AG08395 (cell line): ENCODE measurements around the gene RACK1.

Experiments used
- DNase-seq: peaks from one replicate; pipeline ENCODE4 v3.0.0; 2012; ENCODE audit warnings: mixed read lengths, low spot score

Gene RACK1

GRCh38 chr5:181195249-181195761, 48.4 kb downstream of the RACK1 start:
- no peak for DNase-seq

DNA sequence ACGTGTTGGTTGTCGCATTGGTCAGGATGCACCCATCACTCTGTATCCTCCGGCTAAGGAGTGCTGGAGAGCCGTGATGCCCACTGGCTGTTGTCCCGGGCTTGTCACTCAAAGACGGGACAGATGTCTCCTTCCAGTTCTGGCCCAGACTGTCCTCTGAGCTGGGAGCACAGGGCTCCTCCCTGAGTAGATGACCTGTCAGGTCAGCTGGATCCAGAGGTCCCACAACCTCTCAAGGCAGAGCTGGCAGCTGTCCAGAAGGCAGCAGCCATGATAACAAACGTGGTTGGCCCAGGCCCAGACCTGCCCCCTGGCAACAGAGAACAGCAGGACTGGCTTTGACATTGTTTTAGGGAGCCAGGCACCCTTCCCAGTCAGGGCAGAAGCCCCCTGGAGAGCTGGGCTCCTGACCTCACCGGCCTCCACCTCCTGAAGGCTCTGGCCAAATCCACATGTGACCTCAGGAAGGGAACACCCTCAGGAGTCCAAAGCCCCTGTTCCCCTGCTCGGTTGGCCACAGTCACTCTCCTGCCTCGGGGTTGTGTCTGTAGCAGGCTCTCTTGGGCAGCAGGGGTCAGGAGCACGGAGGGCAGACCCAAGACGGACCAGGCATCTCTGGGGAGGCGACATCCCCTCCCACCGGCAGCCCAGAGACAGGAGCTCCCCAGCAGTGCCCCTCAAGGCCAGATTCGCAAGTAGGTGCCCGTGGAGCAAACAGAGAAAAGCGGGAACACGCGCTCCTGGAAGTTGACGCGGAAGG, 49.0 kb downstream of the RACK1 start:
- DNase-seq = no peak

DNA sequence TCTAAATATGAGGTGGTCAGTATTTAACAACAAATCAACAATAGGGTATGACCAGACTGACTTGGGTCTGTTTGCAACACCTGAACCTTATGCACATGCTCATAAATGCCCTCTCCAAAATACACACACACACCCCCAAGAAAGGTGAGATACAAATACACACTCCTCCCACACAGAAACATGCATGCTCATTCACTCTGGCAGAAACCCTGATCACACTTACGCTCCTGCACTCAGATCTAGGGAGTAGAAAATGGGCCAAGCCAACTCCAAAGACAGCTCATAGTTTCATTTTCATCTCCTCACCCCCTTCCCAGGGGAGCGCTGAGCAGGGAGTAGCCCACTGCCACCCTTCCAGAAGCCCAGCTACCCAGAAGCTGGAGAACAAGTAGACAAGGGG, 50.0 kb downstream of the RACK1 start:
- DNase-seq = no peak

GRCh38 chr5:181192337-181193046, 51.2 kb downstream of the RACK1 start:
- DNase-seq = no peak

- peak; percentile 95 for DNase-seq
These were observed 52.0 kb downstream of the RACK1 start for GRCh38 chr5:181191526-181192336.

GRCh38 chr5:181190711-181191525, 52.8 kb downstream of the RACK1 start:
- DNase-seq = no peak

- no peak for DNase-seq
These were observed 53.6 kb downstream of the RACK1 start for GRCh38 chr5:181189962-181190710.

DNA sequence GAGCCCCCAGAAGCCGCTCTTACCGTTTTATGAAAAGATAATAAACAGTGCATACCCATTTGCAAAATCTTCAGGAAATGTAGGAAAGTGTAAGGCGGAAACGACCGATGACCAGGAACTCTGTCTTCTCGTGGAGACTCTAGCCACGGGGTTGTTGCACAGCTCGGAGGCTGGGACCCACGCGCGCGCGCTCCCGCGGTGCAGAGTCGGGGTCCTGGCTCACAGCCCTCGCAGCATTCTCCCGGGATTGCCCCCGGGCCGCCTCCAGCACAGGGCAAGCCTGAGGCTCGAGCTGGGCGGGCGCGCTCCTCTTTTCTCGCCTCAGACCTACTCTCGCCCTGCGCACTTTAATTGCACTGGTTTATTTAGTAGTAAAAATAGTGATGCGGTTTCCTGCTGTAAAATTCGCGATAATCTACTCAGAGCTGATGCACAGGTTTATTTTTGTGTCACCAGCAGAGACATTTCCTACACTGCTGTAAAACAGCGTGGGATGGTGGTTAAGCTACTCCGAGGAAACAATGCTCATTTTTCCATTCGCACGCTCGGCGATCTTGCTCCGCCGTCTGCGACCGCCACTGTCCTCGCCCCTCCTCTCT, 54.2 kb downstream of the RACK1 start:
- DNase-seq = no peak

- no peak for DNase-seq
These were observed 54.9 kb downstream of the RACK1 start for GRCh38 chr5:181188700-181189362.

GRCh38 chr5:181187500-181188213, 56.0 kb downstream of the RACK1 start:
- peak; percentile 63 for DNase-seq

DNA sequence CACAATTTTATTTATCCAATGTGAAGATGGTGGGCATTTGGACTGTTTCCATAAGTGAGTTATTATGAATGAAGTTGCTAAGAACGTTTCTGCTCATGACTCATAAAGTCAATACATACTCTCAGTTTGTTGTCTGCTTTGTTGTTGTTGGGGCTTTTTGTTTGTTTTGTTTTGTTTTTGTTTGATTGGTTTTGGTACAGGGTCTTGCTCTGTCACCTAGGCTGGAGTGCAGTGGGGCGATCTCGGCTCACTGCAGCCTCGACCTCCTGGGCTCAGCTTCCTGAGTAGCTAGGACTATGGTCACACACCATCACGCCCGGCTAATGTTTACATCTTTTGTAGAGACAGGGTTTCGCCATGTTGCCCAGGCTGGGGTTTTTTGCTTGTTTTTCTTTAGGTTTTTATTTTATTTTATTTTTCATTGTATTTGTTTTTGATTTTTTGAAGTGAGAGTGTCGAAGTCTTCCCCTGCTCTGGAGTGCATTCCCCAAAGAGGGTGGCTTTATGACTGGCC, 56.7 kb downstream of the RACK1 start:
- no peak for DNase-seq
